ENCODE results near the gene GPR158.

Gene GPR158

DNA sequence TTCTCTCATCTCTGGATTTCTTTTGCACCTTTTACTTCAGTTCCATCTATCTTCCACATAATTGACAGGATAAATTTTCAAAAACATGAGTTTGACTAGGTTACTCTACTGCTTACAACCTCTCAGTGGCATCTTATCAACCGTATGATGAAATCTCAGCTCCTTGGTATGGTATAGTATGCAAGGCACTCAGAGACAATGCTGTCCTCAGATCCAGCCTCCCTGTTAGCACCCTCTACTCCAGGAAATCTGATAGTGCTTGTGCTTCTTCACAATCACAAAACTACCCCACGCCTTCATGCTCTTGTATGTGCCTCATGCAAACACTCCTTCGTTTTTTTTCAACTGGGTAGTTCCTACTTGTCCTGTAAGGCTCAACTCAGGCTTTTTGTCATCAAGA is 330.7 kb downstream of the GPR158 start:
- Histone ChIP-seq H3F3A (ENCODE audit: control insufficient read depth, insufficient read depth) (no peaks in the 10 kb centered on the region), H3K27me3 (ENCODE audit: control insufficient read depth, low read length) (no peaks in the 10 kb centered on the region), H3K9me3 (ENCODE audit: control insufficient read depth, insufficient read depth, low read length) (no peaks in the 10 kb centered on the region), H4K20me1 (ENCODE audit: control insufficient read depth, insufficient read depth, low read depth, low read length) (no peaks in the 10 kb centered on the region), H3K4me3 (ENCODE audit: low read length) (no peak overlapping the region), H3K27ac (ENCODE audit: low read depth, low read length) (no peak overlapping the region), H3K9me2 (replicated peaks; ENCODE audit: control insufficient read depth, low read length) (no peaks in the 10 kb centered on the region), H3K79me2 (ENCODE audit: control insufficient read depth, low read length) (no peaks in the 10 kb centered on the region), H3K4me2 (ENCODE audit: low read length) (no peak overlapping the region), H3K36me3 (ENCODE audit: control insufficient read depth, low read length) (no peaks in the 10 kb centered on the region), H3K4me1 (ENCODE audit: control insufficient read depth, low read length) (no peaks in the 10 kb centered on the region)
- TF ChIP-seq, protein P1, sequence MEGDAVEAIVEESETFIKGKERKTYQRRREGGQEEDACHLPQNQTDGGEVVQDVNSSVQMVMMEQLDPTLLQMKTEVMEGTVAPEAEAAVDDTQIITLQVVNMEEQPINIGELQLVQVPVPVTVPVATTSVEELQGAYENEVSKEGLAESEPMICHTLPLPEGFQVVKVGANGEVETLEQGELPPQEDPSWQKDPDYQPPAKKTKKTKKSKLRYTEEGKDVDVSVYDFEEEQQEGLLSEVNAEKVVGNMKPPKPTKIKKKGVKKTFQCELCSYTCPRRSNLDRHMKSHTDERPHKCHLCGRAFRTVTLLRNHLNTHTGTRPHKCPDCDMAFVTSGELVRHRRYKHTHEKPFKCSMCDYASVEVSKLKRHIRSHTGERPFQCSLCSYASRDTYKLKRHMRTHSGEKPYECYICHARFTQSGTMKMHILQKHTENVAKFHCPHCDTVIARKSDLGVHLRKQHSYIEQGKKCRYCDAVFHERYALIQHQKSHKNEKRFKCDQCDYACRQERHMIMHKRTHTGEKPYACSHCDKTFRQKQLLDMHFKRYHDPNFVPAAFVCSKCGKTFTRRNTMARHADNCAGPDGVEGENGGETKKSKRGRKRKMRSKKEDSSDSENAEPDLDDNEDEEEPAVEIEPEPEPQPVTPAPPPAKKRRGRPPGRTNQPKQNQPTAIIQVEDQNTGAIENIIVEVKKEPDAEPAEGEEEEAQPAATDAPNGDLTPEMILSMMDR (IDR thresholded peaks at IDR 0.05; ENCODE audit: low read depth, low read length, poor library complexity, severe bottlenecking), result no peak
- TF ChIP-seq EZH2phosphoT487 (IDR thresholded peaks at IDR 0.05; ENCODE audit: borderline replicate concordance, low read length), result no peak

DNA sequence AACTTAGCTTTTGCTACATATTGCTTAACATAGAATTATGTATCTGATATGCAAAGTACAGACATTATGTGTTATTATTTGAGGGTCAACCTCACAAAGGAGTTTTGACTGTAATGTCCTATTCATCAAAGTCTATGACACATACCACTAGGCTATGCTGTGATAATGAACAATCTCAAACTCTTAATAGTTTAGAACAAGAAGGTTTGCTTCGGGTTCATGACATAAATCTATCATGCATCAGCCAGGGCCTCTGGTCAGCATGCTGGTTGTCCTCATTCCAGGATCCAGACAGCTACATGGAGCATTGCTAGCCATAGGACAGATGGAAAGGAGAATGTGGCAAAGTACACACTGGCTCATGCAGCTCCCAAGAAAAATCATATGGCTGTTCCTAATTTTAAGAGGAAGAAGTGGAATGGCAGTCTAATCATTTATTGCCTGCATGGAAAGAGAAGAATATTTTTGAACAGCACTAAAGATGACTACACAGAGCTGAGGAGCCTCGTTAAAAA is 332.1 kb downstream of the GPR158 start:
- Histone ChIP-seq H3K4me3 (ENCODE audit: low read length) (no peak overlapping the region), H3F3A (ENCODE audit: control insufficient read depth, insufficient read depth) (no peaks in the 10 kb centered on the region)

DNA sequence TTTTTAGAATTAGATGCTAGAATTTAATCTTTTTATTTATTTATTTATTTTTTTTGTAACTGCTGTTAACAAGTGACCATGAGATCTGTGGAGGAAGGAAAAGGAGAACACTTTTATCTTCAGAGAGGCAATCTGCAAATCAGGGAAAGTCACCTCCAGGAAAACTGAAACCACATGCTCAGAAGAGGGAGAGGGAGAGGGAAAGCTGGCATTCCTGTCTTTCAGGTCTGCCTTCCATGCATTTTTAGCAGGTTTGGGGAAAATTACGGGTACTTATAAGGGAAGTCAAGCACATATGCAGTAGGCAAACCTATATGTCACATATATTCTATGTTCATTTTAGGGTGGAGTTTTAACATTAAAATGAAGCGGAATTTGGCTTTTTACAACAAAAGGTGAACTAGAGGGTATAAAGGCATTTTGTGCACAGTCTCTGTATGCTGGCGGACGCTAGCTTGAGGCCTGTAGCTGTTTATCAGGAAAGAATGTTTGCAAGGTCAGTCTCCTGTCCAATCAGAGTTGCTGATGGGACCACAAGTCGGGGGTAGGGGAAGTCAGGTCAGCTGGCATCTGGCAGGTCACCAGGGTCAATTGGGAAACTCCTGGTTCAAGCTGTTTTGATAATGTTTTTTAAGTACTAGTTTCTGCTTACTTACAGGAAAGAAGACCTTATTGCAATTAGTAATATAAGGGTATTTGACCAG is 333.5 kb downstream of the GPR158 start:
- H3K4me2 ChIP-seq (ENCODE audit: low read length), result no peak overlapping the region
- H3K9me2 ChIP-seq (replicated peaks; ENCODE audit: control insufficient read depth, low read length), result no peaks in the 10 kb centered on the region
- no peaks in the 10 kb centered on the region for H4K20me1 ChIP-seq (ENCODE audit: control insufficient read depth, insufficient read depth, low read depth, low read length)
- H3K4me3 ChIP-seq (ENCODE audit: low read length), result no peak overlapping the region
- TF ChIP-seq EZH2phosphoT487 (IDR thresholded peaks at IDR 0.05; ENCODE audit: borderline replicate concordance, low read length), result no peak
- TF ChIP-seq, protein P1 (IDR thresholded peaks at IDR 0.05; ENCODE audit: low read depth, low read length, poor library complexity, severe bottlenecking), result no peak
- no peaks in the 10 kb centered on the region for H3K4me1 ChIP-seq (ENCODE audit: control insufficient read depth, low read length)
- H3F3A ChIP-seq (ENCODE audit: control insufficient read depth, insufficient read depth), result no peaks in the 10 kb centered on the region
- H3K79me2 ChIP-seq (ENCODE audit: control insufficient read depth, low read length), result no peaks in the 10 kb centered on the region
- H3K27me3 ChIP-seq (ENCODE audit: control insufficient read depth, low read length), result no peaks in the 10 kb centered on the region
- no peaks in the 10 kb centered on the region for H3K36me3 ChIP-seq (ENCODE audit: control insufficient read depth, low read length)
- H3K9me3 ChIP-seq (ENCODE audit: control insufficient read depth, insufficient read depth, low read length), result no peaks in the 10 kb centered on the region
- no peak overlapping the region for H3K27ac ChIP-seq (ENCODE audit: low read depth, low read length)

More for the DNA sequence above, 332.1 kb downstream of the GPR158 start:
- H3K27ac ChIP-seq (ENCODE audit: low read depth, low read length), result no peak overlapping the region
- no peaks in the 10 kb centered on the region for H4K20me1 ChIP-seq (ENCODE audit: control insufficient read depth, insufficient read depth, low read depth, low read length)
- no peaks in the 10 kb centered on the region for H3K9me2 ChIP-seq (replicated peaks; ENCODE audit: control insufficient read depth, low read length)
- H3K4me2 ChIP-seq (ENCODE audit: low read length), result no peak overlapping the region
- H3K36me3 ChIP-seq (ENCODE audit: control insufficient read depth, low read length), result no peaks in the 10 kb centered on the region
- no peaks in the 10 kb centered on the region for H3K9me3 ChIP-seq (ENCODE audit: control insufficient read depth, insufficient read depth, low read length)
- H3K27me3 ChIP-seq (ENCODE audit: control insufficient read depth, low read length), result no peaks in the 10 kb centered on the region
- H3K4me1 ChIP-seq (ENCODE audit: control insufficient read depth, low read length), result no peaks in the 10 kb centered on the region
- no peak for TF ChIP-seq EZH2phosphoT487 (IDR thresholded peaks at IDR 0.05; ENCODE audit: borderline replicate concordance, low read length)
- TF ChIP-seq, protein P1 (IDR thresholded peaks at IDR 0.05; ENCODE audit: low read depth, low read length, poor library complexity, severe bottlenecking), result no peak
- no peaks in the 10 kb centered on the region for H3K79me2 ChIP-seq (ENCODE audit: control insufficient read depth, low read length)
